Gastrocnemius medialis (tissue), 4 donors: Measurements from ENCODE around the gene TNS3.

Experiments used
- POLR2A ChIP-seq, 2 donors: fragments of 450-650 bp; IDR thresholded peaks; one replicate each; pipeline ENCODE4 v1.6.1; 2017; ENCODE audit warnings: antibody characterized with exemption in 2 of 2, mild to moderate bottlenecking in 2 of 2, moderate library complexity in 2 of 2
- TF ChIP-seq, protein P1 (sequence below), 5 experiments: fragments of 450-650 bp in 3 of 5; fragments of 200-600 bp in 2 of 5; sonication (generic) in 2 of 5; IDR thresholded peaks in 4 of 5; conservative IDR thresholded peaks in 1 of 5; 1 replicate in 4 of 5; 2 replicates in 1 of 5; pipeline ENCODE4 v1.5.1; 2016 to 2019; ENCODE audit warnings: antibody characterized with exemption in 5 of 5, mild to moderate bottlenecking in 3 of 5, moderate library complexity in 3 of 5

DNA sequence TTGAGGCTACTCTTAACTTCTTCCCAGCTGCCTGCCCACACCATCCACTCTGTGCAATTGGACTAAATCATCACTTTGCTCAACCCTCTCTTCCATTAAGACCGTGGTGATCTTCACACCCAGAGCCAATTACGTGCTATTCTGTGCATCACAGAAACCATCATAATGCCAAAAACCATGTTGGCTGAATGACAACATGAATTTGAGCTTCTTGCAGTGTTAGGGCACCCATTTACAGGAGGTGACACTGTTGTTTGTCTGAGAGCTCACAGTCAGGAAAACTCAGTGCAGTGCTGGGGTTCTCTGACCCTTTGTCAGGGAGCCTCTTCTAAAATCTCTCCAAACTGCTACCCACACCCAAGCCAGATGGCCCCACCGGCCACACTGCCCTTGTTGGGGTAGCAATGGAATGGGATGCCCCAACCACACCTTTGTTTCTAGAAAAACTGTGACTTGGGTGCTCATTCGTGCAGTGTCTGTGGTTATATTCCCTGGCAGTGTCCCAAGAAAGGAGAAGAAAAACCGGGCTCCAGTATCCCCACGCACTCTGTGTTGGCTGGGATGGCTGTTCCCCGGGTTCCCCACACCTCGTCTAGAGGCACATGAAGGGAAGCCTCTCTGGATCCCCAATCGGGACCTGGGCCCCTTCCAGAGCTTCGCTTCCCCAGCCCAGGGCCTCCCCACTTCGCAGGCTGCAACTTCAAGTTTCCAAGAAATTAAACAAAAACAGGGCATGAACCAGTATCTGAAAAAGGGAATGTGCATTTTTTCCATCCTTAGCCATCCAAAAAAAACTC, 2.0 kb upstream of the TNS3 start:
- TF ChIP-seq, protein P1, sequence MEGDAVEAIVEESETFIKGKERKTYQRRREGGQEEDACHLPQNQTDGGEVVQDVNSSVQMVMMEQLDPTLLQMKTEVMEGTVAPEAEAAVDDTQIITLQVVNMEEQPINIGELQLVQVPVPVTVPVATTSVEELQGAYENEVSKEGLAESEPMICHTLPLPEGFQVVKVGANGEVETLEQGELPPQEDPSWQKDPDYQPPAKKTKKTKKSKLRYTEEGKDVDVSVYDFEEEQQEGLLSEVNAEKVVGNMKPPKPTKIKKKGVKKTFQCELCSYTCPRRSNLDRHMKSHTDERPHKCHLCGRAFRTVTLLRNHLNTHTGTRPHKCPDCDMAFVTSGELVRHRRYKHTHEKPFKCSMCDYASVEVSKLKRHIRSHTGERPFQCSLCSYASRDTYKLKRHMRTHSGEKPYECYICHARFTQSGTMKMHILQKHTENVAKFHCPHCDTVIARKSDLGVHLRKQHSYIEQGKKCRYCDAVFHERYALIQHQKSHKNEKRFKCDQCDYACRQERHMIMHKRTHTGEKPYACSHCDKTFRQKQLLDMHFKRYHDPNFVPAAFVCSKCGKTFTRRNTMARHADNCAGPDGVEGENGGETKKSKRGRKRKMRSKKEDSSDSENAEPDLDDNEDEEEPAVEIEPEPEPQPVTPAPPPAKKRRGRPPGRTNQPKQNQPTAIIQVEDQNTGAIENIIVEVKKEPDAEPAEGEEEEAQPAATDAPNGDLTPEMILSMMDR (IDR thresholded peaks at IDR 0.05 in 4 of 5, conservative IDR thresholded peaks at IDR 0.05 in 1 of 5) = no peak
- no peak for TF ChIP-seq POLR2A (IDR thresholded peaks at IDR 0.05)
